ENCODE data around the gene AMIGO1.

GRCh38 chr1:109548321-109549267, 39.1 kb upstream of the AMIGO1 start, which contains the start of gene GNAI3:
- TF ChIP-seq CTCF (conservative IDR thresholded peaks at IDR 0.05; ENCODE audit: low read depth, low read length), result no peak
- no peak for TF ChIP-seq EZH2phosphoT487 (IDR thresholded peaks at IDR 0.05; ENCODE audit: borderline replicate concordance, low read length)
